ENCODE results near the gene DPP10.
"Not testable (repeated sequence)": the region's sequence is repeated elsewhere in the genome, so short reads cannot be mapped to it uniquely, and the experiment has no call there.

DNA sequence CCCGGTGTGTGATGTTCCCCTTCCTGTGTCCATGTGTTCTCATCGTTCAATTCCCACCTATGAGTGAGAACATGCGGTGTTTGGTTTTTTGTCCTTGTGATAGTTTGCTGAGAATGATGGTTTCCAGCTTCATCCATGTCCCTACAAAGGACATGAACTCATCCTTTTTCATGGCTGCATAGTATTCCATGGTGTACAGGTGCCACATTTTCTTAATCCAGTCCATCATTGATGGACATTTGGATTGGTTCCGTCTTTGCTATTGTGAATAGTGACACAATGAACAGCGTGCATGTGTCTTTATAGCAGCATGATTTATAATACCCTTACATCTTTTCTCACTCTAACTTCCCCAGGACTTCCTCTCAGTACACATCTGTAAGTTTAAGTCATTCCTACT, 35.1 kb upstream of the DPP10 start:
- not testable (repeated sequence) for TF ChIP-seq TAF1 (CRISPR knock-in tag; IDR thresholded peaks at IDR 0.05)
- TF ChIP-seq, protein P1, sequence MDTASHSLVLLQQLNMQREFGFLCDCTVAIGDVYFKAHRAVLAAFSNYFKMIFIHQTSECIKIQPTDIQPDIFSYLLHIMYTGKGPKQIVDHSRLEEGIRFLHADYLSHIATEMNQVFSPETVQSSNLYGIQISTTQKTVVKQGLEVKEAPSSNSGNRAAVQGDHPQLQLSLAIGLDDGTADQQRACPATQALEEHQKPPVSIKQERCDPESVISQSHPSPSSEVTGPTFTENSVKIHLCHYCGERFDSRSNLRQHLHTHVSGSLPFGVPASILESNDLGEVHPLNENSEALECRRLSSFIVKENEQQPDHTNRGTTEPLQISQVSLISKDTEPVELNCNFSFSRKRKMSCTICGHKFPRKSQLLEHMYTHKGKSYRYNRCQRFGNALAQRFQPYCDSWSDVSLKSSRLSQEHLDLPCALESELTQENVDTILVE (CRISPR knock-in tag; IDR thresholded peaks at IDR 0.05) = not testable (repeated sequence)

Measured in HepG2 (cell line).